NOMO-1 treated with dmso at 0.1 percent for 144 hours (cell line): ENCODE data around the gene PIKFYVE.
"Not testable (repeated sequence)": the region's sequence is repeated elsewhere in the genome, so short reads cannot be mapped to it uniquely, and the experiment has no call there.

Experiments
- DNase-seq: peaks from one replicate; lab custom pipeline; 2025; ENCODE audit not compliant: unreplicated experiment; lab: John Stamatoyannopoulos, UW

PIKFYVE gene, protein sequence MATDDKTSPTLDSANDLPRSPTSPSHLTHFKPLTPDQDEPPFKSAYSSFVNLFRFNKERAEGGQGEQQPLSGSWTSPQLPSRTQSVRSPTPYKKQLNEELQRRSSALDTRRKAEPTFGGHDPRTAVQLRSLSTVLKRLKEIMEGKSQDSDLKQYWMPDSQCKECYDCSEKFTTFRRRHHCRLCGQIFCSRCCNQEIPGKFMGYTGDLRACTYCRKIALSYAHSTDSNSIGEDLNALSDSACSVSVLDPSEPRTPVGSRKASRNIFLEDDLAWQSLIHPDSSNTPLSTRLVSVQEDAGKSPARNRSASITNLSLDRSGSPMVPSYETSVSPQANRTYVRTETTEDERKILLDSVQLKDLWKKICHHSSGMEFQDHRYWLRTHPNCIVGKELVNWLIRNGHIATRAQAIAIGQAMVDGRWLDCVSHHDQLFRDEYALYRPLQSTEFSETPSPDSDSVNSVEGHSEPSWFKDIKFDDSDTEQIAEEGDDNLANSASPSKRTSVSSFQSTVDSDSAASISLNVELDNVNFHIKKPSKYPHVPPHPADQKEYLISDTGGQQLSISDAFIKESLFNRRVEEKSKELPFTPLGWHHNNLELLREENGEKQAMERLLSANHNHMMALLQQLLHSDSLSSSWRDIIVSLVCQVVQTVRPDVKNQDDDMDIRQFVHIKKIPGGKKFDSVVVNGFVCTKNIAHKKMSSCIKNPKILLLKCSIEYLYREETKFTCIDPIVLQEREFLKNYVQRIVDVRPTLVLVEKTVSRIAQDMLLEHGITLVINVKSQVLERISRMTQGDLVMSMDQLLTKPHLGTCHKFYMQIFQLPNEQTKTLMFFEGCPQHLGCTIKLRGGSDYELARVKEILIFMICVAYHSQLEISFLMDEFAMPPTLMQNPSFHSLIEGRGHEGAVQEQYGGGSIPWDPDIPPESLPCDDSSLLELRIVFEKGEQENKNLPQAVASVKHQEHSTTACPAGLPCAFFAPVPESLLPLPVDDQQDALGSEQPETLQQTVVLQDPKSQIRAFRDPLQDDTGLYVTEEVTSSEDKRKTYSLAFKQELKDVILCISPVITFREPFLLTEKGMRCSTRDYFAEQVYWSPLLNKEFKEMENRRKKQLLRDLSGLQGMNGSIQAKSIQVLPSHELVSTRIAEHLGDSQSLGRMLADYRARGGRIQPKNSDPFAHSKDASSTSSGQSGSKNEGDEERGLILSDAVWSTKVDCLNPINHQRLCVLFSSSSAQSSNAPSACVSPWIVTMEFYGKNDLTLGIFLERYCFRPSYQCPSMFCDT (N-terminal part only)

DNA sequence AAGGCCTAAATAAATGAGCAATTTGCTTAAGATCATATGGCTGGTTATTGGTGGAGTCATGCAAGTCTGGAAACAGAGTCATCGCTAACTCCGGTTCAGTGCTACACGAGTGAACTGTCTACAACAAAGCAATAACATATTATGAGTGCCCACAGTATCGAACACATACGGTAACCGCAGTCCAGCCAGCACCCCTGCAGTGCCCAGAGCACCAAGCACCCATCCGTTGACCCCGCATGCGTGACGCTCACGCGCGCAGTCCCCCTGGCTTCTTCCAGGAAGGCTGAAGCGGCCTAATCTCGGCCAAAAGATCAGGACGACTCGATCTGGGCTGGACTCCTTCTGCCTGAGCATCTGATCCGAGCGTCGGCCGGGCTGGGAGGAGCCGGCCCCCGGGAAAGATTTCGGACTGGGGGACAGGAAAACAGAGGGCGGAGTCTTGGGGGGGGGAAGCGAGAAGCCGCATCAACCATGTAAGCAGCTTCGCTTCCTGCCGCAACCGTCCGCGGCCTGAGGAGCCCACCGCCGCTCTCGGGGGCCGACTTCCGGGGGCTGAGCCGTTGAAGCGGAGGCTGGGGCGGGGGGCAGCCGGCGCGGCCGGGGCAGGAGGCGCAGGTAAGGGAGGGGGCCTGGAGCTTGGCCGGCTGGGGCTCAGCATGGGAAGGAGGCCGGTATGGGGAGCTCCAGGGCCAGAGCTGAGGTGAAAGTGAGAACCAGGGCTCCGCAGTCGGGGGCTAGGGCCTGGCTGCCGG, at the start of gene PIKFYVE:
Gene PIKFYVE (plus strand): TSS at position 455 of the 752 bp plus-strand sequence. CDS start 5,265 bp downstream, outside the sequence.
- DNase-seq: peak; percentile 96

DNA sequence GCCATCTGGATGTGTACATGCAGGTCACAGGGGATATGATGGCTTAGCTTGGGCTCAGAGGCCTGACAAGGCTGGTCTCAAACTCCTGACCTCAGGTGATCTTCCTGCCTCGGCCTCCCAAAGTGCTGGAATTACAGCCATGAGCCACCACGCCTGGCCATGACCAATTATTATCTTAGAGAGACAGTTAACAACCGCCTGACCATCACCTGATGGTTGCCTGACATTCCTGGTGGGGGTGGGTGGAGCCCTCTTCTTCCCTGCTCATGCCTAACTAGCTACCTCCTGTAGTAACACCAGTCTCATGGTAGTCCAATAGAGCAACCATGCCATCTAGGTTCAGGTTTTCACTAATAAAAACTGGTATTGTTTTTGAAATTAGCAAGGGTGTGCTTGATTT, 44.2 kb upstream of the PIKFYVE start:
- DNase-seq: not testable (repeated sequence)

DNA sequence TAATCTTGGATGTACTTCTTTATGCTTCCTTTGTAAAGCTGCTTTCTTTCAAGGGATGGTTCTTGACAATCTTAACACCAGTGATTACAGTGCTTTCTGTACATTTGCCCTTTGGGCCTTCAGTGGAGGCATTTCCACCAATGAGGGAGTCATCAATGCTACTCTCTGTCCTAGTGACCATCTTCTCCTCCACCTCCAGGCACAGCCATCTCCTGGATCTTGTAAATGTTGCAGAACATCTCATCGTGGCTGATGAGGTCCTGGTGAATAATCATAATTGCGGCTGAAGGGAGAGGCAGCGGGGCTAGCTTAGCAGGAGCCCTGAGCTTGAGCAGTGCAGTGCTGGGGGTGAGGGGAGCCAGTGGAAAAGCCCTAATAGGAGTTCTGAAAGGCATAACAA, 43.7 kb upstream of the PIKFYVE start:
- DNase-seq: no peak

DNA sequence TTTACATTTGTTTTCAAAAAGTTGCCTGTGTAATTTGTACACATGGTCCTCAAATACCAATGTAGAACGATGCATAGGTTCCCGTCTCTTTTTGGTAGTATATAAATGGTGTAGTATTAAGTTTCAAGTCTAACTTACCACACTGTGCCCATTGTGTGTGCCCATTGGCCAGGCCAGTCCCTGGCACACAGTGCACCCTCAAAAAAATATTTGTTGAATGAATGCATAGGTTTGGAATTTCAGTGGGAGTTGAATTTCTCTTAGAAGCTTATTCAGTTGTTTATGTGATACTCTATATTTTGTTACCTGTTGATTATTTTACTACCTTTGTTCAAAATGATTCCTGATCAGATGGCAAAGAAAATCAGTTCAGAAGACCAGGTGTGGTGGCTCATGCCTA, 41.3 kb upstream of the PIKFYVE start:
- no peak for DNase-seq

DNA sequence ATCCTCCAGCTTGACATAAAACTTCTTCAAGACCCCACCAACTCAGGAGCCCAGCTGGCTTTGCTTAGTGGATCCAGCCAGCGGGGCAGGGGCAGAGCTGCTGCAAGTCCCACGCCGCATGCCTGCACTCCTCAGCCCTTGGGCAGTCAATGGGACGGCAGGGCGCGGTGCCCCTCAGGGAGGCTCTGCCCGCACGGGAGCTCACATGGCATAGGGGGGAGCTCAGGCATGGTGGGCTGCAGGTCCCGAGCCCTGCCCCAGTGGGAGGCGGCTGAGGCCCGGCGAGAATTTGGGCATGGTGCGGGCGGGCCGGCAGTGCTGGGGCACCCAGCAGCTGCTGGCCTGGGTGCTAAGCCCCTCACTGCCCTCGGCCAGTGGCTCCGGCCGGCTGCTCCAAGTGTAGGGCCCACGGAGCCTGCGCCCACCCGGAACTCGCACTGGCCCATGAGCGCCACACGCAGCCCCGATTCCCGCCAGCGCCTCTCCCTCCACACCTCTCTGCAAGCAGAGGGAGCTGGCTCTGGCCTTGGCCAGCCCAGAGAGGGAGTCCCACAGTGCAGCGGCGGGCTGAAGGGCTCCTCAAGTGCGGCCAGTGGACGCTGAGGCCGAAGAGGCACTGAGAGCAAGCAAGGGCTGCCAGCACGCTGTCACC, 38.3 kb upstream of the PIKFYVE start:
- DNase-seq: no peak

DNA sequence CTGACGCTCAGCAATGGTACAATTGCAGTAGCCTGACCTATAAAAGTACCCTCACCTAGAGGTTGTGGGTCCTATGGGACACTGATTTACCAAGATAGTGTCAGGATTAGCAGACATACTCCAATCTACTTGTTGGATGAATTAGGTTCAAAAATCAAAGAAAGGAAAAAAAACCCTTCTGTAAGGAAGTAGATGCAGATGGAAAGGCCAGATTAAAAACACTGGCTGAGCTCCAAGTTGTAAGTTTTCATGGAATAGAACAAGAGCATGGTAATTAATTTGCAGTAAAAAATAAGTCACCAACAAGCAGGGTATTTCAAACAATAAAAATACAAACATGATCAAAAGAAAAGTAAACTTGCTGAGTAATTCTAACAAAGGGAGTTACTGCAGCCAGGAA, 37.6 kb upstream of the PIKFYVE start:
- DNase-seq: no peak

DNA sequence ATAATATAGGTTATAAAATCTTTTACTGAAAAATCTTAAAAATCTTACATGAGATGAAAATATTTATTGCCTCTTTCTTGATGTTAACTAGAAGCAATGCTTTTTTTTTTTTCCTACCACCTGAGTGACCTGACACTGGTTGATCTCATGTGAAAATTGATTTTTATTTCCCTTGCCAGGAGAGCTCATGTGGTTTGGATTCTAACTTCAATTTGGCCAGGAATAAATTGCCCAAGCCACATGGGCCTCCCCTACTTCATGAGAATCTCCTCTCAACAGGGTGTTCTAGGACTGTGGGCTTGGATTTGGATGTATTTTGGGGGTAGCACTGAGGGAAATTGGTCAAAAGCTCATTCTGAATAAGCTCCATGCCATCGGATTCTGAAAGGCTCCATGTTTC, 31.3 kb upstream of the PIKFYVE start:
- DNase-seq: no peak

DNA sequence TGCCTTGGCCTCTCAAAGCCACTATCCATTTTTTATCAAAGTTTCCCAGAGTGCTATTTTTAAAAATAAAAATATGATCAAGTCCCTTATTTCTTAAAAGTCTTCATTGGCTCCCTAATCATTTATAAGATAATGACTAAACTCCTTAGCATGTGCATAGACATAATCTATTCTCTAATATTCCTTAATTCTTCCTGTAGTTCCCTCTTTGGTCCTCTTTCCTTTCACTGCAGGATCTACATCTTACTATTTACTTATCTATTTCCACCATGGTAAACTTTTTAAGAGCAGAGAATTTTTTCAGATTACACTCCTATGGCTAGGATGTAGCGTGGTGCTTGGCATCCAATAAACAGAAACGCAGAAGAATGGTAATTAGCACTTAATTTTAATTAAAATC, 30.2 kb upstream of the PIKFYVE start:
- DNase-seq: no peak

DNA sequence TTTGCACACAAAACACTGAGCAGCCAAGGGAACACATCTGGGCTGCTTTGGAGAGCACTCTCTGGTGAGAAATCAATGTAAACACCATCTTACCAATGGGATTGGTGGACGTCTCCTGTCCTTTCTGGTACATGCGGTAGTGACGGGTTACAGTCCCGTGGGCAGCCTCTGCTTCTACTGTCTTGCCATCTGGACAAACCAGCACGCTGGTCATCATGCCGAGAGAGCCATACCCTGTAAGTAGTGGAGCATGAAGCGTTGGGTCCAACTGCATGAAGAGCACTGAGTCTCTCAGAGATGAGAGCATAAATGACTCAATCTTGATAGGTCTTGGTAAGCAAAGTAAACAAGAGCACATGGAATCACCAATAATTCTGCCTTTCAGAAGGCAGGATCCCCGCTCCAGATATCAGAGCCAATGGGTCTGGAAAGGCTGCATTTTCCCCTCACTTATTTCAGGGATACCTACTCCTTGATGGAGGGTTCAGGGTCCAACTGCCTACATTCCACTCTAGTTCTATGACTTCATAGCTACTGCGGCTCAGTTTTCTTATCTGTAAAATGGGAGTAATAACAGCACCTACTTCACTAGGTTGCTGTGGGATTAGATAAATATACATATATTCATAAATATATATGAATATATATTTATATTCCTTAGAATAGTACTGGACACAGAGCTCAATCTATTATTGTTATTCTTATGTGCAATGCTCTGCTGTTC, 26.1 kb upstream of the PIKFYVE start:
- no peak for DNase-seq

DNA sequence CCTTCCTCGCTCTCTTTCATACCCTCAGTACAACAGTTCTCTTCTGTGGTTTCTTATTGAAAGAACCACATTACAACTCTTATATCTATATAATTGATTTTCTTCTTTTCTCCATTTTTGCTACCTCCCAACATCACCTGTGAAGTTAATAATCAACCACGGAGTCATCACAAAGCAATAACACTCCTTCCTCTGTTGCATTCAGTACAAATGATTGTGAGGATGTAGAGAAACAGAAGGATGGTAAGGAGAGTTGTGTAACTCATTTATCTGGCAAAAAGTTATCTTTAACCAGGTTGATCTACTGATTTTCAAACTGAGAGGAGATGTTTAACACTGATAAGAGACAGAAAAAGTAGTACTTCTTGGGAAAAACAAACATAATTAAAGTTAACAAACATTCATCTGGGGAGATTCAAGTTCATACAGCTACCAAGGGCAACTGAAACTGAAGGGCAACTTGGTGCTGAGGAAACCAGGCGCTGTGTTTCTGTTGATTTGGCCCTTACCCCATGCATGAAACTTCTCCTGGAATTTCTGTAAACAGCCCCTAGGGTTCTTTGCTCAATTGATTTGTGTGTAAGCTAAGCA, 25.3 kb upstream of the PIKFYVE start:
- DNase-seq: no peak

DNA sequence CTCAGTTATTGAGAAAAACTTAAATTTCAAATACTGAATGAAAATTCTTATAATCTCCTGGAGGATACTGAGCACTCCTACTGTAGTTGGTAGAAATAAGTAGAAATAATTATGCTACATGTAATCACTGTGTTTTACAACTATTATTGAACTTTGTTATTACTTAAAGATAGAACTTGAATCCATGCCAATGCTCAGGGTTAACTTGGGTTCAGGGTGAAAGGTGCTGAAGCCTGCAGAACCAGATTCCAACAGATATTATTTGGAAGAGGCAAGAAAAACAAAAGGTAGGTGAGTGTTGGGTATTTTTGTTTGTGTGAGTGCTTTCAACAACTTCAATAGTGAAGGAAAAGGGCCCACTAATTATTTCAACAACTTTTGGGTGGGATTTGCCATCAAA, 21.6 kb upstream of the PIKFYVE start:
- no peak for DNase-seq

DNA sequence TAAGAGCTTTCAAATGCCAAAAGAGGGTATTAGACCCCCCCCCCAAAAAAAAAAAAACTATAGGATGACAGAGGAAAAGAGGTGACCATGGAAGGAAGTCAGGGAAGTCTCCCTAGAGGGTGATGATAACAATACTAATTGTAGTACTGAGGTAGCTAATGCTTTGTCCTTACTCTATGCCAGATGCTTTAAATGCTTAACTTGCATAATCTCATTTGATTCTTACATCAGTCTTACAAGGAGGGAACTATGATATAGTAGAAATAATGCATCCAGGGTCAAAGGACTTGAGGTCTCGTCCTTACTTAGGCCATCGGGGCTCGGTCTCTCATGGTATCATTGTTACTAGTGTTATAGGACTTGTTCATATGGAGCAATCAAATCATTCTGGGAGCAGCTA, 20.3 kb upstream of the PIKFYVE start:
- DNase-seq: no peak

DNA sequence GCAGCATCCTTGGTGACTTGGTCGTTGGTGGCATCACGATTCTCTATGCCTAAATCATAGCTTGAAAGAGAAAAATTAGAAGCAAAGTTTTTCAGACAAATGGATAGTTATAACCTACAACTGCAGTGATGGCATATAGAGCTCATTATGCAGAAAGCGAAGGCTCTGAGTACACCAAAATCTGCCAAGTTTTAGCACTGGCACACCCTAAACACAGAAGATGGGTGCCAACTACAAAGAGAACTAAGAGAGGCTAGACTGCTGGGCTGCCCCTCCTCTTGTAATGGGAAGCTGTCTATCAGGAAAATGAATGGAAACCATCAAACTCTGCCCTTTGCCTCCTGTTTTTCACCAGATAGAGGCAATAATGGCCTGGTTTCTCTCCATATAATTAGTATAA, 17.5 kb upstream of the PIKFYVE start:
- DNase-seq: no peak

DNA sequence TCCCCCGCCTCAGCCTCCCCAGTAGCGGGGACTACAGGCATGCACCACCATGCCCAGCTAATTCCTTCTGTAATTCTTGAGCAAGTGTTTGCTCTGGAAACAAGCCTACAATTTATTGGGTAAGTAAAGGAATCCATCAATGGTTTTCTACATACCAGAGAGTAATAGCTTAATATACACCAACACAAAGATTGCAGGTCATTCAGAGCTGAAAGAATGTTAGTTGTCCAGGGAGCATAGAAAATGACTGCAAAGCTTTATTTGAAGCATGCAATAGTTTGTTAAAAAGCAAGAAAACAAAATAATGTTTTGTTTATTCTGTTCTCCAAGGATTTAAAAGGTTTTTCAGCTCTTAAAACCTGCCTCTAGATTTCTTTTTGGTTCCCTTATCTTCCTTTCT, 16.8 kb upstream of the PIKFYVE start:
- no peak for DNase-seq

DNA sequence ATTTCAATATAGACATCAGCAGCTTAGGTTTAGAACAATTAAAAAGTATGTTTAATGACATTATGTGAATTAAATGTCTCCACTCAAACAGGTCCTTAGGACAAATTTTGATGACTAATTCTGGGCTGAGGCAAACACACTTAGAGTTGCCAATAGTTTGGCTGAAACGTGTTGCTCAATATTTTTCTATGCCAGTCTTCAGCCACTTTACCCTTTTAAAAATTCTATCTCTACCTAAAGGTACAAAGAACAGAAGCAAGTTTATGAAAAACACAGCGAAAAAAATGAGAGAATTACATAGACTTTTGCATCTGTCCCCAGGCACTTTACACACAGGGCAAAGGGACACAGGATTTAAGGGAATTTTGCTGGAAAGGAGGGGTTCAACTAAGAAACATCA, 15.7 kb upstream of the PIKFYVE start:
- DNase-seq: peak; percentile 50

DNA sequence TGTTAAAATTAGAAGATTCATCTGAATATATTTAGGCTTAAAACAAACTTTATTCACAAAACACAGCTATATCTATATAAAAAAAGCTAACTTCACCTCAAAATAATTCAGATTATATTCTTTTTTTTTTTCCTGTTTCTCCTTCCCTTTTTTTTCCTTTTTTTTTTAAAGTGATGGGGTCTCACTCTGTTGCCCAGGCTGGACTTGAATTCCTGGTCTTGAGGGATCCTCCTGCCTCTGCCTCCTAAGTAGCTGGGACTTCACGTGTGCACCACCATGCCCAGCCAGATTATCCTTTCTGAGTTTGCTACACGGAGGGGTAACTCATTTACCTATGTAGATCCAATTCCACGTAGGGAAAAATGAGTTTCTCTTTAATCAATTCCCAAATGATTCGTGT, 15.0 kb upstream of the PIKFYVE start:
- DNase-seq: no peak

DNA sequence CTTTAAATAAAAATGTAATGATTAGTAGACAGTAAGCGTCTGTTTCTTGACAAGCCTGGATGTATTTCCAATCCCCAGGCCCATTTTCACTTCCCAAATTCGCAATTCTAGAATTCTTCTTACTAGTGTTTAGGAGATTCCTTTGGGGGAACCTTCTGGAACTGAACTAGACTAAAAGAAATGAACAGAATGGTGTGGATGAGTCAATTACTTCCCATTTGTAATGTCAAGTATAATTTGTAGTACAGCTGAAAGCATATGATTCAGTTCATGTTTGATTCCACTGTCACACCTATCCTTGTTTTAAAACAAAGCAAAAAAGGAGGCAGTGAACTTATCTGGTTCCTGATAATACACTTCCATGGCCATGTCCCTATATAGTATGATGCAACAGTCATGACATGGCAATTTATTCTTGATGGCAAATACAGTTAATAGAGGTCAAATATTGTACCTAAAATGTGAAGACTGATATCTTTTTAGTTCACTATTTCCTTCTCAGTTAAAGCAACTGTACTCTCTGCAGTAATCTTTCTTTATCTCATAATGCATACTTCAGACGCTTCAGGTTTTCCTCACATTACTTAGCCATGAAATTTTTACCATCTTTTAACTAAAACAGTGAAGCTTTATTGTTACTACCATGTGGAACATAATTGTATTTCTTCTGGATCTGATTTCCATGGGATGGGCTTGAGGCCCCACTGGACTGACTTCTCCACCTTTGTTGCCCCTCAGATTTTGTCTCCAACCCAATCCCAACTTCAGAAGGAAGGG, 13.2 kb upstream of the PIKFYVE start:
- no peak for DNase-seq

DNA sequence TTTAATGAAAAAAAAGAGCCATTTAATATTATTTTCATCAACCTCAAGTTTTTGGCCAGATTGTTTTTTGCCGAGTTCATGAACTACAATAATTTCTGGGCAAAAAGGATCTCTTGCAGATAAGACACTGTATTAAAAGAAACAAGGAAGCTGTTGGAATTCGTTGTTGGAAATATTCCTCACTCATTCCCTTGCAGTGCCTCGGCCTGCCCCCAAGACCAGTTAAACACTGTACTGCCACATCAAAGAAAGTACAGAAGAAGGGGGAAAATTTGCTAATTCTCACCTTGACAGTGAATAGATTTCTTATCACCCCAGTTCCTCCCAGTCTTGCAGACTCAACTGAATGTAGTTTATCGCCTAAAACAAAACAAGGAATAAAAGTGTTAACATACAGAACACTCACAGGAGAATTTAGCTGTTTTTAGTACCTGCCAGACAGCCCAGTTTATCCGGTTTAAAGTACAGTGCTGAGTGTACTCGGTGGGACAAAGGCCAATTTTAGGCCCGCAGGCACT, 12.4 kb upstream of the PIKFYVE start:
- no peak for DNase-seq
